Large intestine (tissue), 3 donors: ENCODE results near the gene CA9. TPM values are rescaled to one million over a fixed set of nuclear protein-coding genes. Genes with fewer than 3 reads are reported as not detected.

ENCODE experiments used
- DNase-seq, 2 donors: peaks; one replicate each; pipeline versions ENCODE4 v3.0.0 to v3.0.0-alpha.2; 2013
- H3K27ac ChIP-seq: one replicate; pipeline ENCODE4 v1.5.1; 2013; ENCODE audit warnings: low read length
- H3K27me3 ChIP-seq: 2 replicates; pipeline ENCODE4 v1.6.1; 2013; ENCODE audit warnings: low read length; ENCODE audit not compliant: control insufficient read depth, insufficient read depth
- H3K36me3 ChIP-seq: 2 replicates; pipeline ENCODE4 v1.6.1; 2013; ENCODE audit warnings: low read length; ENCODE audit not compliant: control insufficient read depth, insufficient read depth
- H3K4me1 ChIP-seq: one replicate; pipeline ENCODE4 v1.6.1; 2013; ENCODE audit warnings: low read length; ENCODE audit not compliant: control insufficient read depth, insufficient read depth
- H3K4me3 ChIP-seq: one replicate; pipeline ENCODE4 v1.5.1; 2013; ENCODE audit warnings: low read length
- H3K9me3 ChIP-seq: one replicate; pipeline ENCODE4 v1.6.1; 2013; ENCODE audit warnings: mild to moderate bottlenecking, low read depth, low read length, moderate library complexity; ENCODE audit not compliant: control insufficient read depth
- WGBS: methylation state at CpG from one replicate; pipeline ENCODE4 v1.1.5; 2013; ENCODE audit warnings: low lambda C conversion rate; ENCODE audit not compliant: insufficient coverage; 5-methylcytosine and 5-hydroxymethylcytosine counted together
- polyA plus RNA-seq: library from polyadenylated mRNA; unstranded; fragments of 120-200 nt; gene quantifications from one replicate; pipeline ENCODE4 v1.2.1, GENCODE V29; 2013

The CA9 gene
- polyA plus RNA-seq, 1 donor: 4.2 TPM

GRCh38 chr9:35729700-35730485 is 56.2 kb downstream of the CA9 start:
- peak overlapping the region; percentile 0 for H3K4me3 ChIP-seq
- 29% methylated on average over 1 of the region's 6 CpGs for WGBS
- peaks cover 52% of the 10 kb centered on the region for H3K4me1 ChIP-seq
- DNase-seq: peak; percentile 29 to 50
- H3K36me3 ChIP-seq: peaks cover 10% of the 10 kb centered on the region
- H3K9me3 ChIP-seq: no peaks in the 10 kb centered on the region
- no peaks in the 10 kb centered on the region for H3K27me3 ChIP-seq
- peak overlapping the region; percentile 69 for H3K27ac ChIP-seq

GRCh38 chr9:35730486-35730854 is 56.7 kb downstream of the CA9 start:
- H3K27me3 ChIP-seq: no peaks in the 10 kb centered on the region
- peak overlapping the region; percentile 69 for H3K4me3 ChIP-seq
- H3K27ac ChIP-seq: peak overlapping the region; percentile 93
- 75% methylated on average over 2 of the region's 2 CpGs for WGBS
- H3K9me3 ChIP-seq: no peaks in the 10 kb centered on the region
- no peak for DNase-seq
- H3K36me3 ChIP-seq: peaks cover 10% of the 10 kb centered on the region
- H3K4me1 ChIP-seq: peaks cover 52% of the 10 kb centered on the region

Other genes with a start within 250 kb of the CA9 start
- 12.0 TPM for gene RUSC2, start 183.8 kb upstream of the CA9 start, polyA plus RNA-seq
- 53.3 TPM for gene TESK1, start 68.7 kb upstream of the CA9 start, polyA plus RNA-seq
- 1.8 TPM for gene CD72, start 55.5 kb upstream of the CA9 start, polyA plus RNA-seq
- 0.78 TPM for gene SIT1, start 23.0 kb upstream of the CA9 start, polyA plus RNA-seq
- gene RMRP, start 15.9 kb upstream of the CA9 start, polyA plus RNA-seq: not detected
- gene CCDC107, start 15.6 kb upstream of the CA9 start, polyA plus RNA-seq: 17.6 TPM
- gene ARHGEF39, start 8.7 kb upstream of the CA9 start, polyA plus RNA-seq: 5.2 TPM
- gene TPM2, start 16.0 kb downstream of the CA9 start, polyA plus RNA-seq: 463 TPM
- gene TLN1, start 58.3 kb downstream of the CA9 start, polyA plus RNA-seq: 117 TPM
- gene CREB3, start 58.7 kb downstream of the CA9 start, polyA plus RNA-seq: 25.4 TPM
- gene GBA2, start 75.3 kb downstream of the CA9 start, polyA plus RNA-seq: 127 TPM
- 17.2 TPM for gene RGP1, start 75.4 kb downstream of the CA9 start, polyA plus RNA-seq
- 0.61 TPM for gene MSMP, start 80.3 kb downstream of the CA9 start, polyA plus RNA-seq
- 15.3 TPM for gene NPR2, start 117.7 kb downstream of the CA9 start, polyA plus RNA-seq
- 1.4 TPM for gene SPAG8, start 138.3 kb downstream of the CA9 start, polyA plus RNA-seq
- 29.7 TPM for gene HINT2, start 141.1 kb downstream of the CA9 start, polyA plus RNA-seq
- gene FAM221B, start 154.8 kb downstream of the CA9 start, polyA plus RNA-seq: 0.10 TPM
- 33.8 TPM for gene TMEM8B, start 155.3 kb downstream of the CA9 start, polyA plus RNA-seq
- 0.21 TPM for gene OR13J1, start 196.5 kb downstream of the CA9 start, polyA plus RNA-seq
- gene HRCT1, start 232.3 kb downstream of the CA9 start, polyA plus RNA-seq: 1.6 TPM
- gene SPAAR, start 235.6 kb downstream of the CA9 start, polyA plus RNA-seq: 0.84 TPM